Stimulated activated CD8-positive, alpha-beta memory T cell treated with anti-CD3 and anti-CD28 coated beads, Interleukin-12 subunit alpha, Interleukin-12 subunit beta, amount 100 ng/mL, for 24 hours (primary cell): ENCODE measurements around the gene CEP104.

Experiments
- DNase-seq: peaks from one replicate; pipeline ENCODE4 v3.0.0-alpha.2; 2020; ENCODE audit errors: extremely low read depth

Gene CEP104

GRCh38 chr1:3868464-3869006 lies 11.5 kb upstream of the CEP104 start:
- no peak for DNase-seq

GRCh38 chr1:3865606-3866160 lies 8.7 kb upstream of the CEP104 start:
- DNase-seq = no peak

- no peak for DNase-seq
Observed at GRCh38 chr1:3864884-3865283, 7.9 kb upstream of the CEP104 start.

- no peak for DNase-seq
Observed at GRCh38 chr1:3863231-3863935, 6.4 kb upstream of the CEP104 start.

- DNase-seq = no peak
Observed at GRCh38 chr1:3858231-3858981, 1.4 kb upstream of the CEP104 start.

GRCh38 chr1:3857791-3858129 lies 749 bp upstream of the CEP104 start:
- DNase-seq = no peak

GRCh38 chr1:3852711-3853485 lies 4.1 kb downstream of the CEP104 start:
- no peak for DNase-seq

GRCh38 chr1:3852091-3852490 lies 4.9 kb downstream of the CEP104 start:
- DNase-seq = no peak

GRCh38 chr1:3851292-3851691 lies 5.7 kb downstream of the CEP104 start:
- no peak for DNase-seq

- DNase-seq = no peak
Observed at GRCh38 chr1:3850857-3851256, 6.2 kb downstream of the CEP104 start.

- no peak for DNase-seq
Observed at GRCh38 chr1:3847081-3847480, 9.9 kb downstream of the CEP104 start.

GRCh38 chr1:3846541-3846940 lies 10.5 kb downstream of the CEP104 start:
- DNase-seq = no peak

- no peak for DNase-seq
Observed at GRCh38 chr1:3842912-3843311, 14.1 kb downstream of the CEP104 start.

GRCh38 chr1:3841491-3841890 lies 15.5 kb downstream of the CEP104 start:
- DNase-seq = no peak

GRCh38 chr1:3838788-3839187 lies 18.2 kb downstream of the CEP104 start:
- no peak for DNase-seq

GRCh38 chr1:3837685-3838084 lies 19.3 kb downstream of the CEP104 start:
- no peak for DNase-seq

GRCh38 chr1:3837200-3837599 lies 19.8 kb downstream of the CEP104 start:
- no peak for DNase-seq

GRCh38 chr1:3836421-3836820 lies 20.6 kb downstream of the CEP104 start:
- DNase-seq = no peak

- no peak for DNase-seq
Observed at GRCh38 chr1:3834701-3835100, 22.3 kb downstream of the CEP104 start.

- no peak for DNase-seq
Observed at GRCh38 chr1:3831689-3832088, 25.3 kb downstream of the CEP104 start.

- DNase-seq = no peak
Observed at GRCh38 chr1:3828391-3828790, 28.6 kb downstream of the CEP104 start.

- DNase-seq = no peak
Observed at GRCh38 chr1:3827813-3828307, 29.2 kb downstream of the CEP104 start.
